Stimulated activated CD8-positive, alpha-beta memory T cell treated with anti-CD3 and anti-CD28 coated beads, Interleukin-15, amount 100 ng/mL, for 48 hours (primary cell): ENCODE measurements around the gene AOC2.
"Not testable (repeated sequence)": the region's sequence is repeated elsewhere in the genome, so short reads cannot be mapped to it uniquely, and the experiment has no call there.

Experiments
- DNase-seq, 2 donors: peaks; one replicate each; pipeline ENCODE4 v3.0.0-alpha.2; 2020; ENCODE audit warnings: low read depth in 2 of 2

AOC2 gene

DNA sequence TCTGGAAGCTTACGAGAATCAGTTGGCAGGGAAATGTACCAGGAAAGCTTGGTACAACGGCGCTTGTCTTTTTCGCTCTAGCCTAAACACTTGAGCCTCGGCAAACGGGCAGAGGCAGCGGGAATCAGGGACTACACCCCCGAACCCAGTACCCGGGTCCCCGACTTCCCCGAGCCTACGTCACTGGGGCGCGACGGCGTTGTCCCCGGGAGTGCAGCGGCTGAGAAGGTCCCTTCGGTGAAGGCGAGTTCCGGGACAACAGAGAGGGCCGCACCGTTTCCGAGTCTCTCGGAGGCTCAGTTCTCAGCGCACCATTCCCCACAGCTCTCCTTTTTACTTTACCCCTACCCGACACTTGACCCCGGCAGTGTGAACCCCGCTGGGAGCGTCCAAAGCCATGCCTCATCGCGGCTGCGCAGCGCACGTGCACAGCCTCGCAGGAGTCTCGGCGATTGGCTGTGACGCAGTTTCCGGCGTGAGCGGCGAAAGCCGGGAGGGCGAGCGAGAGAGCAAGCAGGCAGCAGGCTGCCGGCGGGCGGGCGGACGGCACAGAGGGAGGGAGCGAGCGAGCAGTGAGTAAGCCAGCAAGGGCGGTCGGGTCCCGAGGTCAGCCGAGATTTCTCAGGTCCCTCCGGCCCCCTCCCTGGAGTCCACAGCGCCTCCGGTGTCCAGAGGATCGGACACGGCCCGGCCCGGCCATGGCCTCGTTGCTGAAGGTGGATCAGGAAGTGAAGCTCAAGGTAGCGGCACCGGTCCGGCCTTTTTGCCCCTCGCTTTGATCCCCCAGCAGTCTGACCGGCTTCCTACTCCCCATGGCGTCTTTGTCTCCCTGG, 11.2 kb upstream of the AOC2 start, which contains the start of gene PSME3:
Gene PSME3 (plus strand): TSS at position 464 of the 833 bp plus-strand sequence. CDS start 235 bp downstream, at position 699.
- peak; percentile 85 to 88 for DNase-seq

DNA sequence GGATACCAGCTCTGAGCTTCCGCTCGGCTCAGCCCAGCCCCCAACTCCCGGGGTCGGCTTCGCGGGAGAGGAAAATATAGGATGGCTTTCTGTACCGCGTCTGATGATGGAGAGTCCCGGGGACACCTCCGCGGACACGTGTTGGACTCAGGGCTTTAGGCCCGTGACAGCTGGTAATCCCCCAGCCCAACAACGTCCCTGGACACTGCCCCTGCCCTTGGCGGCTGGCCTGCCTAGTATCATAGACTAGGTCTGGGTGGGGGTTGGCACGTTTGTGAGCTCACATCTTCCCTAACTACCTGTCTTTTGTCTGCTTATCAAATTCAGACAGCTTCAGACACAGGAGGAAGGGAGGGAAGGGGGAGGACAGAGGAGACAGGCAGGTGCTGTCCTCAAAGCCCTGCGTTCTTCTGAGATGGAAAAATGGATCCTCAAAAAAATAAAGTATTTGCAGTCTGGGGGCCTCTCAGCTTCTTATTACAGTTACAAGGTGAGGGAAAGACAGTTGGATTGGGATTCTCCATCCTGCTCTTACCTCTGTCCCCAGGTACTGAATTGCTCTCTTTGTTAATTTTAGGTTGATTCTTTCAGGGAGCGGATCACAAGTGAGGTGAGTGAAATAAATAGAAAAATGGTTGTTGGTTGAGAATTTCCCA, 10.5 kb upstream of the AOC2 start:
- no peak for DNase-seq

GRCh38 chr17:42835732-42836131, 8.6 kb upstream of the AOC2 start:
- DNase-seq = no peak

DNA sequence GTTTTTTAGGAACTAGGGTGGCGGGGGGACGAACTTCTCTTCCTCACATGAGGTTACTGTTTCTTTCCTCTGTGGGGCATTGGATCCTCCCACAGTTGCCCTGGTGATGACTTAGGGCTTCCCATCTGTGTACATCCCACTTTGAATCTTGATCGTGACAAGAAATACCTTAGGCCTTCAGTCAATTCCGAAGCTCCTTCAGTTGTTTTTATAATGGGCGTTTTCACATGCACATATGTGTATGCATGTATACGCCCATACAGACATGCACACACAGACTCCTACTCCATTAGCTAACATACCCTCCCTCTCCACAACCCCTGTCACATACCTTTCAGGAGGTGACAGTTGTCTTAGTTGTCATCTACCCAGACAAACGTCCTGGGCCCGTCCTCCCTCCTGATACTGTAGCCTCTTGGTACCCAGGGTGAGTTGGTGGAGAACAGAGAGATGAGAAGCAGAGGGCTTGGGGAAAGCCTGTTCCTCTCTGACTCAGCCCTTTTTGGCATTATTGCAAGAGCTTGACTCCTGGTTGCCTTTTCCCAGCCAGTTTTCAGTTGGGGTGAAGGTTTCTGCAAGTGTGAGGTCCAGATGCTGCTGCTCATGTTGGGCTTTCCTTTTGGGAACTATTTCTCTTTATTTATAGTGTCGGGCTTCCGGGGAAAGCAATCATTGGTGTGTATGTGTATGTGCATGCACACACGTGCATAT, 2.2 kb upstream of the AOC2 start:
- no peak for DNase-seq

- DNase-seq = no peak
Observed at GRCh38 chr17:42843358-42843934, 934 bp upstream of the AOC2 start.

GRCh38 chr17:42844761-42845555, 578 bp downstream of the AOC2 start:
- no peak for DNase-seq

- no peak for DNase-seq
Observed at GRCh38 chr17:42845556-42845917, 1.2 kb downstream of the AOC2 start.

- peak; percentile 49 to 61 for DNase-seq
Observed at GRCh38 chr17:42845918-42846593, 1.7 kb downstream of the AOC2 start.

DNA sequence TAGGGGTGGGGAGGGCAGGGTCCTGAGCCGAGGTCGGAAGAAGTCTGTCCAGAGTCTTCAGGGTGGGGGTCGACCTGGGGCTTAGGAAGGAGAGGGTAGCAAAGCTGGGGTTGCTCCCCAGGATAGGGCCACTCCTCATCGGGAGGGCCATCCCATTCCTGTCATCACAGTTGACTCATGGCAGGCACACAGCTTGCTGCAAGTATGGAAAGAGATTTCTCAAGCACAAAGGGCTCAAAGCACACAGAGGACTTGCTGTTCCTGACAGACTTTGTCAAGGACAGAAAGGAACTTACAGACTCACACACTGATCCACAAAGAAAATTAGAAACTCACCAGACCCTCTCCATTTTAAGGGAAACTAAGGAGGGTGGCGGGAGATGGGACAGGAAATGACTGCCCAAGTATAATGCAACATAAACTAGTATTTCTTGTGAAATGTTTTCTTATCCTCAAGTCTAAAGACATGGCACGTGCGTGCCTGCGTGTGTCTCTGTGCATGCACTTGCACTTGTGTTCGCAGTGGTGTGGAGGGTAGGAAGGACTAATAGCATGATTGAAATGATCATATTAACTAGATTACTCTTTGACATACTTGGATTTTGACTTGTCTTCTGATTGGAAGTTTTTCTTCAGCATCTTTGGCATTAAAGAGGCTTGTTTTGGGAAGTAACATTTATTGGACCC, 2.4 kb downstream of the AOC2 start:
- DNase-seq = no peak

GRCh38 chr17:42848093-42848492, 3.7 kb downstream of the AOC2 start:
- DNase-seq = no peak

DNA sequence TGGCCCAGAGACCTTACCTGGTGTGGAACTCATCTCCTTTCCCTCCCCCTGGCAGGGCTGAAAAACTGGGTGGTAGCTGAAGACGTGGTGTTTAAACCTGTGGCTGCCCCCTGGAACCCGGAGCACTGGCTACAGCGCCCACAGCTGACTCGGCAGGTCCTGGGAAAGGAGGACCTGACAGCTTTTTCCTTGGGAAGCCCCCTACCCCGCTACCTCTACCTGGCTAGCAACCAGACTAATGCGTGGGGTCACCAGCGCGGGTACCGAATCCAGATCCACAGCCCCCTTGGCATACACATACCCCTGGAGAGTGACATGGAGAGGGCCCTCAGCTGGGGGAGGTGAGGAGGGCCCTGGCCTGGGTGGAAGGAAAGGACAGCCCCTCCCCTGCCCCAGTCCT, 4.7 kb downstream of the AOC2 start:
- DNase-seq = no peak

- no peak for DNase-seq
Observed at GRCh38 chr17:42849451-42850181, 5.2 kb downstream of the AOC2 start.

DNA sequence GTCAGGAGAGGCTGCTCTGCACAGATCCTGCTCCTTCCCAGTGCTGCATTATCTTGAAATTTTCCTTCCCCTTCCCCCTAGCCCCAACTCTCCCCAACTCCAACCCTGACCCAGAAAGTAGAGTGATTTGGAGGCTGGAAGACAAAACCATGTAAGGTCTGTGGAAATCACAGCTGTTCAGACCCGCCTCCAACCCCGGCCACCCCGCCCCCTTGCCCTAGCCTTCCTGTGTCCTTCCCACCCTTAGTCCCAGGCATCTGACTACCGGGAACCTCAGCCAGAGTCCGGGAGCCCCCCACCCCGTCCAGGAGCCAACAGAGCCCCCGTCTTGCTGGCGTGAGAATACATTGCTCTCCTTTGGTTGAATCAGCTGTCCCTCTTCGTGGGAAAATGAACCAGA, 6.6 kb downstream of the AOC2 start, which contains the start of gene AOC3:
Gene AOC3 (plus strand): TSS at position 246 of the 400 bp plus-strand sequence. CDS start 145 bp downstream, at position 391.
- no peak for DNase-seq

- not testable (repeated sequence) for DNase-seq
Observed at GRCh38 chr17:42851371-42852240, 7.2 kb downstream of the AOC2 start.

DNA sequence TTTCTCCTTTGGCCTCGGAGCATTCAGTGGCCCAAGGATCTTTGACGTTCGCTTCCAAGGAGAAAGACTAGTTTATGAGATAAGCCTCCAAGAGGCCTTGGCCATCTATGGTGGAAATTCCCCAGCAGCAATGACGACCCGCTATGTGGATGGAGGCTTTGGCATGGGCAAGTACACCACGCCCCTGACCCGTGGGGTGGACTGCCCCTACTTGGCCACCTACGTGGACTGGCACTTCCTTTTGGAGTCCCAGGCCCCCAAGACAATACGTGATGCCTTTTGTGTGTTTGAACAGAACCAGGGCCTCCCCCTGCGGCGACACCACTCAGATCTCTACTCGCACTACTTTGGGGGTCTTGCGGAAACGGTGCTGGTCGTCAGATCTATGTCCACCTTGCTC, 8.0 kb downstream of the AOC2 start:
- DNase-seq = no peak

GRCh38 chr17:42853004-42853403, 8.6 kb downstream of the AOC2 start:
- DNase-seq = no peak

- DNase-seq = no peak
Observed at GRCh38 chr17:42853597-42853967, 9.2 kb downstream of the AOC2 start.

DNA sequence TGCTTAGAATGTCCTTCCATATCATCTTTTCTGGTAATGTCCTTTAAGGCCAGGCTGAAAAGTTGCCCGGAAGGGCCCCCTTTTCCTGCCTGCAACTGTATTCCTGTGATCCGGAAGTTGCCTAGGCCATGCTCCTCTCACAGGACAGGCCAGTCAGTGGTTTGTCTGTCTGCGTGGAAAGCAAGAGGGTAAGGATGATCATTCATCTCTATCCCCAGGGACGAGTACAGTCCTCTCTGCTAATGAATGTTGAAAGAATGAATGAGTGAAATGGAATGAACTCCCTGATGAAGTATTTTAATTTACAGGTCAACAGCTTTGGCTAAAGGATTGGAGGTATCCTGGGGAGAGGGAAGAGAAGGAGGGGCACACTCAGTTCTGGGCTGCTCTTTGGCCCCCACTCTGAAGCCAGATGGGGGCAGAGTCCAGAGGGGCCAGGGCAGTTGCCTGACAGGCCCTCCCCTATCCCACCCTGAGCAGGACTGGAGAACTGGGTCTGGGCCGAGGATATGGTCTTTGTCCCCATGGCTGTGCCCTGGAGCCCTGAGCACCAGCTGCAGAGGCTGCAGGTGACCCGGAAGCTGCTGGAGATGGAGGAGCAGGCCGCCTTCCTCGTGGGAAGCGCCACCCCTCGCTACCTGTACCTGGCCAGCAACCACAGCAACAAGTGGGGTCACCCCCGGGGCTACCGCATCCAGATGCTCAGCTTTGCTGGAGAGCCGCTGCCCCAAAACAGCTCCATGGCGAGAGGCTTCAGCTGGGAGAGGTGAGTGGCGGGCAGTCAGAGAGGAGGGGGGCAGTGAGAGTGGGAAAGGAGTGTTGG, 9.8 kb downstream of the AOC2 start:
- DNase-seq = no peak
